Measurements from ENCODE around the gene PCDHGB1.
"Not testable (repeated sequence)": the region's sequence is repeated elsewhere in the genome, so short reads cannot be mapped to it uniquely, and the experiment has no call there.

PCDHGB1 gene

DNA sequence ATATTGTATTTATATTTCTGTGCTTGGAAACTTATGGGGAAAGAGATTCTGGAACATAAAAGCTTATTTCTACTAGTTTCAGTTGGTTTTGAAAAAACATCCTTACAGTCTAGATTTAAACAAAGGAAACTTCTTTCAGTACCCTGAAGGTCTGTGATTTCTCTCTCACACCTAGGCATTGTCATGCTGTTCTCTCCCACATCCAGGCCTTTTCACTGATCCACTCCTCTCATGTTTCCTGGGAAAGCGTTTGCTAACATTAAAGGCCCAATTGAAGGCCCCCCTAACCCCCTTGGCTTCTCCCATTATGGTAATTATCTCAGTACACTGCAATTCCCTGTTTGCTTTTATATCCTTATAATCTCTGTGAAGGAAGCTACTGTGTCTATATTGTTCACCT is 7.1 kb upstream of the PCDHGB1 start:
- no peak overlapping the region for H3K4me3 ChIP-seq (replicated peaks; ENCODE audit: insufficient read depth, low read length)
- DNase-seq (ENCODE audit: low read depth in 1 of 2, low spot score in 1 of 2), result no peak

DNA sequence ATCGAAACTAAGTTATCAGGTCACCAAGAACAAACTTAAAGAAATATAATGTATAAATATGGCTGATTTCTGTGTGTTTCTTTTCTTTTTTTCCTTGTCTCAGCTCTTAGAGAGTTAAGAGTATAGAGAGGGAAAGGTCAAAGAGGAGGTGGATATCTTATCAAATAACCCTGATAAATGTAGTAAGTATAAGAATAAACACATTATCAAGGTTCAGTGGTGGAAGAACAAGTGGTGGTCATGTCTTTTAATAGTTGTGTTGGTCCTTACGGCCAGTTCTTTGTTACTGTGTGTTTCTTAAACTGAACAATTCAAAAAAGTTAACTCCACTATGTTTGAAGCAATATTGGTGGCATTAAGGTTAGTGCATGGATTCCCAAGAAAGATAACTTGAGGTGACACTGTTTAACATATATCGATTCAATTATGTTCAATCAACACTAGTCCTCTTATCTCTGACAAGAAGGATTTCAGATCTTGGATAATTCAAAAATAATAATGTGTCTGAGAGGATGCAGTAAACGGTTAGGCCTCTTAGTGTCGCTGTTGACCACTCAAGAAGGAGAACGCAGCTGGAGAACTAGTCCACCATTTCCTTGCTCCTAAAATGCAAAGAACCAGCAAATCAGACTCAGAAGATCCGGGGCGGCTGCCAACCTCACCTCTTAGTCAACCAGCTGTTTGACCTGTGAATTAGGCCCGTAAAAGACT is 6.5 kb upstream of the PCDHGB1 start, which contains the start of gene PCDHGA3:
Gene PCDHGA3 (plus strand): TSS at position 588 of the 711 bp plus-strand sequence. CDS start 205 bp downstream, outside the sequence.
- H3K4me3 ChIP-seq (replicated peaks; ENCODE audit: insufficient read depth, low read length), result no peak within 1 kb of the TSS
- DNase-seq (ENCODE audit: low read depth in 1 of 2, low spot score in 1 of 2), result peak in 1 of 2 experiments; percentile 9
- H3K27ac ChIP-seq (replicated peaks), result no peak within 1 kb of the TSS
- no peaks in the 10 kb centered on the region for H3K27me3 ChIP-seq (ENCODE audit: insufficient read depth, poor library complexity, severe bottlenecking)
- no peak for TF ChIP-seq POLR2AphosphoS5 (IDR thresholded peaks at IDR 0.05; ENCODE audit: low read depth)
- TF ChIP-seq, protein P1, sequence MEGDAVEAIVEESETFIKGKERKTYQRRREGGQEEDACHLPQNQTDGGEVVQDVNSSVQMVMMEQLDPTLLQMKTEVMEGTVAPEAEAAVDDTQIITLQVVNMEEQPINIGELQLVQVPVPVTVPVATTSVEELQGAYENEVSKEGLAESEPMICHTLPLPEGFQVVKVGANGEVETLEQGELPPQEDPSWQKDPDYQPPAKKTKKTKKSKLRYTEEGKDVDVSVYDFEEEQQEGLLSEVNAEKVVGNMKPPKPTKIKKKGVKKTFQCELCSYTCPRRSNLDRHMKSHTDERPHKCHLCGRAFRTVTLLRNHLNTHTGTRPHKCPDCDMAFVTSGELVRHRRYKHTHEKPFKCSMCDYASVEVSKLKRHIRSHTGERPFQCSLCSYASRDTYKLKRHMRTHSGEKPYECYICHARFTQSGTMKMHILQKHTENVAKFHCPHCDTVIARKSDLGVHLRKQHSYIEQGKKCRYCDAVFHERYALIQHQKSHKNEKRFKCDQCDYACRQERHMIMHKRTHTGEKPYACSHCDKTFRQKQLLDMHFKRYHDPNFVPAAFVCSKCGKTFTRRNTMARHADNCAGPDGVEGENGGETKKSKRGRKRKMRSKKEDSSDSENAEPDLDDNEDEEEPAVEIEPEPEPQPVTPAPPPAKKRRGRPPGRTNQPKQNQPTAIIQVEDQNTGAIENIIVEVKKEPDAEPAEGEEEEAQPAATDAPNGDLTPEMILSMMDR (IDR thresholded peaks at IDR 0.05; ENCODE audit: insufficient read depth, low read length), result peak; percentile 10

More for the DNA sequence above, 7.1 kb upstream of the PCDHGB1 start:
- Histone ChIP-seq H3K27me3 (ENCODE audit: insufficient read depth, poor library complexity, severe bottlenecking) (no peaks in the 10 kb centered on the region), H3K27ac (replicated peaks) (no peak overlapping the region)
- TF ChIP-seq GABPA (IDR thresholded peaks at IDR 0.05; ENCODE audit: low read depth), result no peak
- TF ChIP-seq, protein P1 (IDR thresholded peaks at IDR 0.05; ENCODE audit: insufficient read depth, low read length), result no peak
- TF ChIP-seq POLR2AphosphoS5 (IDR thresholded peaks at IDR 0.05; ENCODE audit: low read depth), result no peak
- TF ChIP-seq, protein P2, sequence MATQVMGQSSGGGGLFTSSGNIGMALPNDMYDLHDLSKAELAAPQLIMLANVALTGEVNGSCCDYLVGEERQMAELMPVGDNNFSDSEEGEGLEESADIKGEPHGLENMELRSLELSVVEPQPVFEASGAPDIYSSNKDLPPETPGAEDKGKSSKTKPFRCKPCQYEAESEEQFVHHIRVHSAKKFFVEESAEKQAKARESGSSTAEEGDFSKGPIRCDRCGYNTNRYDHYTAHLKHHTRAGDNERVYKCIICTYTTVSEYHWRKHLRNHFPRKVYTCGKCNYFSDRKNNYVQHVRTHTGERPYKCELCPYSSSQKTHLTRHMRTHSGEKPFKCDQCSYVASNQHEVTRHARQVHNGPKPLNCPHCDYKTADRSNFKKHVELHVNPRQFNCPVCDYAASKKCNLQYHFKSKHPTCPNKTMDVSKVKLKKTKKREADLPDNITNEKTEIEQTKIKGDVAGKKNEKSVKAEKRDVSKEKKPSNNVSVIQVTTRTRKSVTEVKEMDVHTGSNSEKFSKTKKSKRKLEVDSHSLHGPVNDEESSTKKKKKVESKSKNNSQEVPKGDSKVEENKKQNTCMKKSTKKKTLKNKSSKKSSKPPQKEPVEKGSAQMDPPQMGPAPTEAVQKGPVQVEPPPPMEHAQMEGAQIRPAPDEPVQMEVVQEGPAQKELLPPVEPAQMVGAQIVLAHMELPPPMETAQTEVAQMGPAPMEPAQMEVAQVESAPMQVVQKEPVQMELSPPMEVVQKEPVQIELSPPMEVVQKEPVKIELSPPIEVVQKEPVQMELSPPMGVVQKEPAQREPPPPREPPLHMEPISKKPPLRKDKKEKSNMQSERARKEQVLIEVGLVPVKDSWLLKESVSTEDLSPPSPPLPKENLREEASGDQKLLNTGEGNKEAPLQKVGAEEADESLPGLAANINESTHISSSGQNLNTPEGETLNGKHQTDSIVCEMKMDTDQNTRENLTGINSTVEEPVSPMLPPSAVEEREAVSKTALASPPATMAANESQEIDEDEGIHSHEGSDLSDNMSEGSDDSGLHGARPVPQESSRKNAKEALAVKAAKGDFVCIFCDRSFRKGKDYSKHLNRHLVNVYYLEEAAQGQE (IDR thresholded peaks at IDR 0.05; ENCODE audit: insufficient replicate concordance, low read depth), result no peak
- no peak for TF ChIP-seq SPI1 (IDR thresholded peaks at IDR 0.05; ENCODE audit: borderline replicate concordance, low read depth)

DNA sequence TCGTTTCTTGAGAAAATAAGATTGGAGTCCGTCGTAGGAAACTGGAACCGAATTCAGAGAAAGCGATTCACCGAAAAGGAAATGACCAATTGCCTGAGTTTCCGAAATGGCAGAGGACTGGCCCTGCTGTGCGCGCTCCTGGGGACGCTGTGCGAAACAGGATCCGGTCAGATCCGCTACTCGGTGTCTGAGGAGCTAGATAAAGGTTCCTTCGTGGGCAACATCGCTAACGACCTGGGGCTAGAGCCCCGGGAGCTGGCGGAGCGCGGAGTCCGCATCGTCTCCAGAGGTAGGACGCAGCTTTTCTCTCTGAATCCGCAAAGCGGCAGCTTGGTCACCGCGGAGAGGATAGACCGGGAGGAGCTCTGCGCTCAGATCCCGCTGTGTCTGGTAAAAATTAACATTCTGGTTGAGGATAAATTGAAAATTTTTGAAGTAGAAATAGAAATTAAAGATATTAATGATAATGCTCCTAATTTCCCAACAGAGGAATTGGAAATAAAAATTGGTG is 5.9 kb upstream of the PCDHGB1 start:
- no peaks in the 10 kb centered on the region for H3K27me3 ChIP-seq (ENCODE audit: insufficient read depth, poor library complexity, severe bottlenecking)
- no peak overlapping the region for H3K4me3 ChIP-seq (replicated peaks; ENCODE audit: insufficient read depth, low read length)
- TF ChIP-seq, protein P1 (IDR thresholded peaks at IDR 0.05; ENCODE audit: insufficient read depth, low read length), result no peak
- TF ChIP-seq POLR2AphosphoS5 (IDR thresholded peaks at IDR 0.05; ENCODE audit: low read depth), result no peak
- TF ChIP-seq SPI1 (IDR thresholded peaks at IDR 0.05; ENCODE audit: borderline replicate concordance, low read depth), result no peak
- no peak for DNase-seq (ENCODE audit: low read depth in 1 of 2, low spot score in 1 of 2)
- no peak overlapping the region for H3K27ac ChIP-seq (replicated peaks)

DNA sequence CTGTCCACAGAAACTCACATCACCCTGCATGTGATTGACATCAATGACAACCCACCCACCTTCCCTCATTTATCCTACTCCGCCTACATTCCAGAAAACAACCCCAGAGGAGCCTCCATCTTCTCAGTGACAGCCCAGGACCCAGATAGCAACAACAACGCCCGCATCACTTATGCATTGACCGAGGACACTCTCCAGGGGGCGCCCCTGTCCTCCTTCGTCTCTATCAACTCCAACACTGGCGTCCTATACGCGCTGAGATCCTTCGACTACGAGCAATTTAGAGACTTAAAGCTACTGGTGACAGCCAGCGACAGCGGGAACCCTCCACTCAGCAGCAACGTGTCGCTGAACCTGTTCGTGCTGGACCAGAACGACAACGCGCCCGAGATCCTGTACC is 4.6 kb upstream of the PCDHGB1 start:
- Histone ChIP-seq H3K27ac (replicated peaks) (no peak overlapping the region), H3K27me3 (ENCODE audit: insufficient read depth, poor library complexity, severe bottlenecking) (no peaks in the 10 kb centered on the region), H3K4me3 (replicated peaks; ENCODE audit: insufficient read depth, low read length) (no peak overlapping the region)
- DNase-seq (ENCODE audit: low read depth in 1 of 2, low spot score in 1 of 2), result no peak
- TF ChIP-seq, protein P2 (IDR thresholded peaks at IDR 0.05; ENCODE audit: insufficient replicate concordance, low read depth), result no peak
- TF ChIP-seq SPI1 (IDR thresholded peaks at IDR 0.05; ENCODE audit: borderline replicate concordance, low read depth), result no peak
- TF ChIP-seq, protein P1 (IDR thresholded peaks at IDR 0.05; ENCODE audit: insufficient read depth, low read length), result no peak
- no peak for TF ChIP-seq POLR2AphosphoS5 (IDR thresholded peaks at IDR 0.05; ENCODE audit: low read depth)
- no peak for TF ChIP-seq GABPA (IDR thresholded peaks at IDR 0.05; ENCODE audit: low read depth)

DNA sequence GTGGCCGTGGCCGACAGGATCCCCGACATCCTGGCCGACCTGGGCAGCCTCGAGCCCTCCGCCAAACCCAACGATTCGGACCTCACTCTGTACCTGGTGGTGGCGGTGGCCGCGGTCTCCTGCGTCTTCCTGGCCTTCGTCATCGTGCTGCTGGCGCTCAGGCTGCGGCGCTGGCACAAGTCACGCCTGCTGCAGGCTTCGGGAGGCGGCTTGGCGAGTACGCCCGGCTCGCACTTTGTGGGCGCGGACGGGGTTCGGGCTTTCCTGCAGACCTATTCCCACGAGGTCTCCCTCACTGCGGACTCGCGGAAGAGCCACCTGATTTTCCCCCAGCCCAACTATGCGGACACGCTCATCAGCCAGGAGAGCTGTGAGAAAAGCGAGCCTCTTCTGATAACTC is 3.9 kb upstream of the PCDHGB1 start:
- H3K27me3 ChIP-seq (ENCODE audit: insufficient read depth, poor library complexity, severe bottlenecking); H3K27ac ChIP-seq (replicated peaks); DNase-seq (ENCODE audit: low read depth in 1 of 2, low spot score in 1 of 2); H3K4me3 ChIP-seq (replicated peaks; ENCODE audit: insufficient read depth, low read length): not testable (repeated sequence)
